ENCODE data around the gene IRS1. TPM values are rescaled to one million over a fixed set of nuclear protein-coding genes. Genes with fewer than 3 reads are reported as not detected.

The IRS1 gene
- total RNA-seq, 1 experiment from 2014 or later = 15.0 TPM

DNA sequence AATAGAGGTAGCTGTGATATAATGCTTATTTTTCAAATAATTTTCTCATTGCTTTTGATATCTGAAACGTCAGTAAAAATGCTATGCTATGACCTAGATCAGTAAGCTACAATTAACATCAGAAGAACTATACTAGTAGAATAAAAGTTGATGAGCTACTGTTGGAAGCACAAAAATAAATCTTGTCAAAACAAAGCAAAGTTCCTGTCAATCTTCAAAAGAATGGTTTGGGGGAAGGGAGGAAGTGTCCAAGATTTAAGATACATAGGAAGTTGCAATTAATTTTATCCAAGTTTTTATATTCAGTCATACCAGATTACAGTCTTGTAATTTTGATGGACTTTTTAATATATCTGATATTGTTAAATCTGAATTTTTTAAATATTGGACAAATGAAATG, 19.2 kb downstream of the IRS1 start:
- Mint-ChIP-seq H3K4me3 (no peak overlapping the region), H3K9me3 (peaks cover 9 to 12% of the 10 kb centered on the region in 2 experiments; a peak in 3 of 5 replicates), H3K4me1 (peaks cover 30 to 34% of the 10 kb centered on the region in 2 experiments), H3K36me3 (ENCODE audit: insufficient read depth in 1 of 3, low read depth in 3 of 3) (peaks cover 24 to 27% (median 24%) of the 10 kb centered on the region in 3 experiments), H3K27me3 (ENCODE audit: low read depth) (no peaks in the 10 kb centered on the region), H3K27ac (no peak overlapping the region)
- Histone ChIP-seq H4K20me1 (ENCODE audit: control insufficient read depth, insufficient read depth, insufficient read length) (no peaks in the 10 kb centered on the region), H2BK15ac (ENCODE audit: low read depth, low read length) (no peak overlapping the region), H4K5ac (ENCODE audit: insufficient read length, low read depth, low read length) (no peak overlapping the region), H3K27me3 (ENCODE audit: insufficient read depth, low read length) (no peaks in the 10 kb centered on the region), H3K23me2 (ENCODE audit: insufficient read length, low read depth, low read length, poor library complexity, severe bottlenecking) (no peaks in the 10 kb centered on the region), H2BK12ac (ENCODE audit: insufficient read length, low read depth, low read length) (no peak overlapping the region), H2BK5ac (ENCODE audit: insufficient read length, low read length) (no peak overlapping the region), H3K56ac (ENCODE audit: insufficient read length, low read depth, low read length) (no peak overlapping the region), H2BK20ac (ENCODE audit: low read depth, low read length, poor library complexity, severe bottlenecking) (no peak overlapping the region), H2AFZ (ENCODE audit: low read length) (no peak overlapping the region), H3K4me2 (ENCODE audit: insufficient read depth, insufficient read length, low read length) (no peak overlapping the region), H3K14ac (ENCODE audit: insufficient read depth, low read length) (no peak overlapping the region), H3K18ac (ENCODE audit: insufficient read length, low read depth, low read length) (no peak overlapping the region), H4K8ac (replicated peaks; ENCODE audit: insufficient read length, low read depth, low read length) (no peak overlapping the region), H3K79me2 (ENCODE audit: insufficient read depth, low read length) (0 out of 2 replicates have a peak, but pooled peaks cover 2% of the 10 kb centered on the region), H4K91ac (ENCODE audit: insufficient read length, low read depth, low read length) (no peak overlapping the region), H3K27ac (ENCODE audit: insufficient read length, low read depth, low read length) (no peak overlapping the region), H3K9ac (ENCODE audit: extremely low read depth, insufficient read length, low read length) (no peak overlapping the region), H2AK5ac (ENCODE audit: insufficient read length, low read length) (no peak overlapping the region), H3K79me1 (ENCODE audit: insufficient read depth, low read depth, low read length, poor library complexity, severe bottlenecking) (no peaks in the 10 kb centered on the region), H3T11ph (ENCODE audit: low read length) (no peak overlapping the region), H3K23ac (ENCODE audit: insufficient read length, low read depth, low read length) (no peak overlapping the region), H2BK120ac (ENCODE audit: low read depth, low read length, poor library complexity, severe bottlenecking) (no peak overlapping the region), H3K4me1 (ENCODE audit: insufficient read depth, low read length) (no peaks in the 10 kb centered on the region; the same call in 1 of the 2 replicates), H3K9me3 (ENCODE audit: control insufficient read depth, low read depth, low read length) (no peaks in the 10 kb centered on the region), H3K4ac (ENCODE audit: low read depth, low read length) (no peak overlapping the region)
- no peak for DNase-seq
- WGBS (ENCODE audit: extremely low coverage, insufficient read length, low lambda C conversion rate) = no CpG with 5 or more reads among the region's 1 CpG
- TF ChIP-seq, protein P1, sequence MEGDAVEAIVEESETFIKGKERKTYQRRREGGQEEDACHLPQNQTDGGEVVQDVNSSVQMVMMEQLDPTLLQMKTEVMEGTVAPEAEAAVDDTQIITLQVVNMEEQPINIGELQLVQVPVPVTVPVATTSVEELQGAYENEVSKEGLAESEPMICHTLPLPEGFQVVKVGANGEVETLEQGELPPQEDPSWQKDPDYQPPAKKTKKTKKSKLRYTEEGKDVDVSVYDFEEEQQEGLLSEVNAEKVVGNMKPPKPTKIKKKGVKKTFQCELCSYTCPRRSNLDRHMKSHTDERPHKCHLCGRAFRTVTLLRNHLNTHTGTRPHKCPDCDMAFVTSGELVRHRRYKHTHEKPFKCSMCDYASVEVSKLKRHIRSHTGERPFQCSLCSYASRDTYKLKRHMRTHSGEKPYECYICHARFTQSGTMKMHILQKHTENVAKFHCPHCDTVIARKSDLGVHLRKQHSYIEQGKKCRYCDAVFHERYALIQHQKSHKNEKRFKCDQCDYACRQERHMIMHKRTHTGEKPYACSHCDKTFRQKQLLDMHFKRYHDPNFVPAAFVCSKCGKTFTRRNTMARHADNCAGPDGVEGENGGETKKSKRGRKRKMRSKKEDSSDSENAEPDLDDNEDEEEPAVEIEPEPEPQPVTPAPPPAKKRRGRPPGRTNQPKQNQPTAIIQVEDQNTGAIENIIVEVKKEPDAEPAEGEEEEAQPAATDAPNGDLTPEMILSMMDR (conservative IDR thresholded peaks at IDR 0.05) = no peak

Measured in H9 (cell line).